GM19467 (cell line): ENCODE data around the gene ZFX.

Experiments
- ATAC-seq: cut with Tn5 transposase; IDR thresholded peaks from one replicate; pipeline ENCODE4 v1.9.1; 2021; ENCODE audit warnings: mild to moderate bottlenecking, moderate library complexity; ENCODE audit not compliant: unreplicated experiment

Gene ZFX

DNA sequence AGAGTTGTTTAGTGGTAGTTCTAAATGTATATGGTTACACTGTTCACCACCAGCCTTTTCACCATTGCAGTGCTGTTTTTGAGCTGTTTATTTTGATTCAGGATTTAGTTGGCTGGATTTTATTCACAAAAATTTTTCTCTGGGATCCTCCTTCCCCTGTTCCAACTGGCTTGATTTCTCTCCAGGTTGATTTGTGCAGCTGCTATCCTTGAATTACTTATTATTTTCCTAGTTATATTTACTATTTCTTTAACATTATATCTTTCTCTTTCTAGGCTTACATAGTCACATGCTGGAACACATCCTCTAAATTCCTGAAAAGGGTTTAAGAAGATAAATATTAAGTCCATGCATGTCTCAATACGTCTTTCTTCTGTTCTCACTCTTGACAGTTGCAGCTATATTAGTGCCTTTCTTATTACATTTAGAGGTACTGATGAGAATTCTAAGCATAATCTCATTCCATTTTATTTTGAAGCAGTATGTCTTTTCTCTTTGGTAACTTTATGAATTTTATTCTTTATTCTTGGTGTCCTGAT is 82.2 kb downstream of the ZFX start:
- no peak for ATAC-seq

DNA sequence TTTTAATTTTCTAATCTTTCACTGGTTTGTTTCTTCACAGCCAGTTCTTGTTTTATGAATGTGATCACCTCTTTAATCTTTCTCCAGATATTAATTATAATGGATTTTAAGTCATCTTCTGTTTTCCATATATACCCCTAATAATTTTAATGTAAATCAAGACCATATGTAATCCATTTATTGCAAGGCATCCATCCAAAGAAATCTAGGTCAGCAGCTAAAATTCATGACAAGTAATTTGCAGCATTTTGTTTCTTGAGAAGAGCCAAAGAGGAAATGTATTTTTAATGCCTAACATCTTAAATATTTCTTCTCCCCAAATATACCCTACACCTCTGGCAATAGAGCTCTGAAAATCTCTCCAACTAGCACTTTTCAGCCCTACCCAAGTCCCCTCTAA is 83.3 kb downstream of the ZFX start:
- no peak for ATAC-seq

DNA sequence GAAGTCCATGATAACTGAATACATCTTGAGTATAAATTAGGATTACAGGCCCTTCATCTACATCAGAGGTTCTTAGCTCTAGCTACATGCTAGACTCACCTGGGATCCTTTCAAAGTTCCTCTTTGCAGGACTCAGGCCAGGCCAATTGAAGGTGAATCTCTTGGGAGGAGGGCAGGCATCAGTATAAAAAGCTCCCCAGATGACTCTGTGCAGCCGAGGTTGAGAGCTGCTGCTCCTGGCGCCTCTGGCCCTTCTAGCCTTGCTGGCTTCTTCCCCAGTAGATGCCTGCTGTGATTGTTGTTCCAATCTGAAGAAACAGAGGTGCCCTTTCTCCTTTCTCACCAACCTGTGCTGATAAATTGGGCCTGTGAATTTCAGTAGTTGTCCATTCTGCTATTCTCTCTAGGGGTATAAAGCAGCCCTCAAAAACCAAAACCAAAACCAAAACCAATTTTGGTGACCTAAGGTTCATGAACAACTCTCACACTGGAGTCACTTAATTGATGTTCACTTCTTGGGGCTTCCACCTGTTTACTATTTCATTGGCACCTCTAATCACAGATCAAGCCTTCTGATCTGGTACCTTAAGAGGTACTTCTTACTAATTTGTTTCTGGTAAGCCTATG is 85.7 kb downstream of the ZFX start:
- ATAC-seq: peak; percentile 55

DNA sequence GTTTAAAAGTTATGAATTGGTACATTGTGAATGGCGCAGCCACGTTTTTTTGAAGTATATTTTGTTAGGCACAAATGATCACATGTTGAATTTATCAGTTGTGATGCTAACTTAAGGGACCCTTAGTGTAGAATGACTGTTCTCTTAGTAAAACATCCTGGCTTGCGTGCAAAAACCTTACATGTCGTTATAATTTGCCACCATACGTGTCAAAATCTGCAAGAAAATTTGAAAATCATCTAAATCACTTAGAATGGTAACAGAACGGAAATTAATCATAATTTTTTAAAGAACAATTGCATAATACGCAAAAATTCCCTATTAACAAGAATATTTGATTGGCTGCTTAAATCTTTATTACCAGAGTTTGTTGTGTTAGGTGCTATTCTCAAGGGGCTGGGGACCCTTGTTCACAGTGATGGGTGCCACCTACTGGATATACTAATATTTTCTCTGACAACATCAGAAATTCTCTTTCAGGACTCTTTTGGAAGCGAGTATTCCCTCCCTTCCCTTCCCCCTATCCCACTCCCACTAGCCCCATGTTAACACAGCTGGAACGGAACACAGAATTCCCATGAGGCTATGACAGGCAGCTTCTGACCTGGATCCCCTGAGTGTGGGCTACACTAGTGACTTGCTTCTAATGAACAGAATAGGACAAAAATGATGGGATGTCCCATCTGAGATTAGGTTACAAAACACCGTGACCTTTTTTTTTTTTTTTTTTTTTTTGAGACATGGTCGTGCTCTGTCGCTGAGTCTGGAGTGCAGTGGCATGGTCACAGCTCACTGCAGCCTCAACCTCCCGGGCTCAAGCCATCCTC is 92.5 kb downstream of the ZFX start:
- ATAC-seq: no peak

DNA sequence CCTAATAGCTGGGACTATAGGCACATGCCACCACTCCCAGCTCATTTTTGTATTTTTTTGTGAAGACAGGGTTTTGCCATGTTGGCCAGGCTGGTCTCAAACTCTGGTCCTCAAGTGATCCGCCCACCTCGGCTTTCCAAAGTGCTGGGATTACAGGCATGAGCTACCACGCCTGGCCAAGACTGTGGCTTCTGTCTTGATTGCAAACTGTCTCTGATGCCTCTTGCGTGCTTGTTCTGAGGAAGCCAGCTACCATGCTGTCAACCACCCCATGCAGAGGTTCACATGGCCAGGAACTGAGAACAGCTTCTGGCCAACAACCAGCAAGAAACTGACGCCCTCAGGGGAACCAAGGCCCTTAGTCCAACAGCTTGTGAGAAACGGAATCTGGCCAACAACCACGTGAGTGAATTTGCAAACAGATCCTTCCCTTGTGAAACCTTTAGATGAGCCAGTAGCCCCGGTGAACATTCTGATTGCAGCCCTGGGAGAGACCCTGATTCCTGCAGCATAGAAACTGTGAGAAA is 93.2 kb downstream of the ZFX start:
- peak; percentile 92 for ATAC-seq

DNA sequence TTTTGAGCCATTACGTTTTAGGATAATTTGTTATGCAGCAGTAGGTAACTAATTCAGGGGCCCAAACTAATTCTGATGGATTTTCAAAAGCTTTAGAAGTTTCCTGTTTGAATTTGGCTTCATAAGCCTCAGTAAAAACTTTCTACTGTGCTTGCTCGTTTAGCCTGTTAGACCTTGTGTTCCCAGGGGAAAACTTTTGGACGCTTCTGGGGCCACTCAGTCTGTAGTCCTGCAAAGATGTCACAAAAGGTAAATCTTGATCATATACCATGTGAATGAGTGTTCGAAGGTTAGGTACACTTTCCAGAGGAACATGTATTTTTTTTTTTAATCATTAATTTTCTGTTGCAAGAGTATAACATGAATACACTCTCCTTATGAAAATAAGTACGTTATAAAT is 93.7 kb downstream of the ZFX start:
- peak; percentile 41 for ATAC-seq

DNA sequence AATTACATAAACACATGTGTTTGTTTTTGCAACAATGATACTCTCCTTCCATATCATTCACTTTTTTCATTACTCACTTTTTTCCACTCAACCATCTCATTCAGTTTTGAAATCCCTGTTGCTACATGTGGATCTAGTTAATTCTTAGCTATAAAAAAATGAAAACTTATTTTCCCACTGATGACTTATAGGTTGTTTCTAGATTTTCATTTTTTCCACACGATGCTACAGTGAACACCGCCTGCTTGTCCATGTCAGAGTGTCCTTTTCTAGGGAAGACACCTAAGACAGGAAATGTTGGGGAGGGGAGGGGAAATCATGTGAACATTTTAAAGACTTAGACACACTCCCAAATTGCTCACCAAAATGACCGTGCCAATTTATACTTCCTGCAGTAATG is 94.2 kb downstream of the ZFX start:
- no peak for ATAC-seq

DNA sequence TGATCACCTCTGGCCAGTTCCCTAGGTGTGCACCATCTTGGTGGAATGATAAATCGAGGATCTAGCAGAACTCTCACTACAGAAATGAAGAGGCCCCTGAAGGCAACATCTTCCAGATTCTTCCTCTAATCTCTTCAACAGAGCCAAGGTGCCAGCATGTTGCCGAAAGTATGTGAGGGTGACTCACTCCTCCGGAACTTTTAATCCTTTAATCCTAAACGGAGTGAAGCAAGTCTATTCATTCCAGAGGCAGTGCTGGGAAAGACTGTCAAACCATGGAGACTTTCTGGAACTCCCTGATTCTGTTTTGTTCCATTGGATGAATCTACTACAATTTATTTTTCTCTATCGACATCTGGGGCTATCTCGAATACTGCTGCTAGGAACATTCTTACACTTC is 95.7 kb downstream of the ZFX start:
- ATAC-seq: no peak

DNA sequence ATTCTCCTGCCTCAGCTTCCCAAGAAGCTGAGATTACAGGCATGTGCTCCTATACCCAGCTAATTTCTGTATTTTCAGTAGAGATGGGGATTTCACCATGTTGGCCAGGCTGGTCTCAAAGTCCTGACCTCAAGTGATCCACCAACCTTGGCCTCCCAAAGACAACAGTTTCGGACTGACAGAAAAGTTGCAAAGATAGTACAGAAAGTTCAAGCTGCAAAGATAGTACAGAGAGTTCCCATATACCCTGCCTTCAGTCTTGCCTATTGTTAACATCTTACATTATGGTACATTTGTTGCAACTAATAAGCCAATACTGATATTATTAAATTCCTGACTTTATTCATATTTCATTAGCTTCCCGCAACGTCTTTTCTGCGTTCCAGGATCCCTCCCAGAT is 98.5 kb downstream of the ZFX start:
- ATAC-seq: no peak

DNA sequence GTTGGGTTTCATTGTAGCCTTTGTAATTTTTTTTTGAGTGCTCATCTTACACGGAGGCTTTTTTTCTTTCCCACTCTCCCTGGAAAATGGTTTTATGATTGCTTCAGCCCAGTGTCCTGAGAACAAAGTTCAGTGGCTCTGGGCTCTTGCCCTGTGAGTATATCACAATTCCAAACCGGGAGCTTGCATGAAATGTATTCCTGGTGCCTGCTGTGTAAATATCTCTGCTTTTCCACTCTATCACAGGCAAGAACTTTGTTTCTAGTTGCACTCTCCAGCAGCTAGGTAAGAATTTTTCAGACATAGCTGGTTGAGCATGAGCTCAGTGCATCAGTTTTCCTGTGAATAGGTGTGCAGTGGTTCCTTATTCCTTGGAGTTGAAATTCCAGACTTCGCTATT is 103.5 kb downstream of the ZFX start:
- ATAC-seq: no peak

DNA sequence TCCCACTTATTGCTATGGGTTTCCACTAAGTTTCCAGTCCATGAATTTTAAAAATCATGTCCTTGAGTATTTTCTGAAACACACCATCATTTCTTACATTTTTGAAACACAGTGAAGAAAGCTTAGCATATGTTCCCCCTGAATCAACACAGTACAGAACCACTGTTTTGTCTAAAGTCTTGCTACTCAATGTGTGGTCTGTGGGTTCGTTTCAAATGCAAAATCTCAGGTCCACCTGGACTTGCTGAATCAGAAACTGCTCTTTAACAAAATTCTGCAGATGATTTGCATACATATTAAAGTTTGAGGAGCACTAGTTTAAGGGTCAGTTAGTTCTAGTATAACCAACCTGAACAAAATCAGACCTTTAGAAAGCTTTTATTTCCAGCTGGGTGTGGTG is 103.9 kb downstream of the ZFX start:
- no peak for ATAC-seq

DNA sequence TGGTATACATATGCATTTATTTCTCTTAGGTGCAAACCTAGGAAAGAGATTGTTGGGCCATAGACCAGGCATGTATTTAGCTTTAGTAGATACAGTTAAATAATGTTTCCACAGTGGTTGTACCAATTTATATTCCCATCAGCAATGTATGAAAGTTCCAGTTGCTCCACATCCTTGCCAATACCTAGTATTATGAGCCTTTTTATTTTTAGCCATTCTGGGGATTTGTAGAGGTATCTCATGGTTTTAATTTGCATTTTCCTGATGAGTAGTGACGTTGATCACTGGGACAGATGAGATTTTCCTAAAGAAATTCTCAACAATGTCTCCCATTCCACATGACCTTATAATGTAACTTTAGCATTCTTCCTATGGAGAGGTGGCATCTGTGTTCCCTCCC is 107.5 kb downstream of the ZFX start:
- ATAC-seq: no peak

DNA sequence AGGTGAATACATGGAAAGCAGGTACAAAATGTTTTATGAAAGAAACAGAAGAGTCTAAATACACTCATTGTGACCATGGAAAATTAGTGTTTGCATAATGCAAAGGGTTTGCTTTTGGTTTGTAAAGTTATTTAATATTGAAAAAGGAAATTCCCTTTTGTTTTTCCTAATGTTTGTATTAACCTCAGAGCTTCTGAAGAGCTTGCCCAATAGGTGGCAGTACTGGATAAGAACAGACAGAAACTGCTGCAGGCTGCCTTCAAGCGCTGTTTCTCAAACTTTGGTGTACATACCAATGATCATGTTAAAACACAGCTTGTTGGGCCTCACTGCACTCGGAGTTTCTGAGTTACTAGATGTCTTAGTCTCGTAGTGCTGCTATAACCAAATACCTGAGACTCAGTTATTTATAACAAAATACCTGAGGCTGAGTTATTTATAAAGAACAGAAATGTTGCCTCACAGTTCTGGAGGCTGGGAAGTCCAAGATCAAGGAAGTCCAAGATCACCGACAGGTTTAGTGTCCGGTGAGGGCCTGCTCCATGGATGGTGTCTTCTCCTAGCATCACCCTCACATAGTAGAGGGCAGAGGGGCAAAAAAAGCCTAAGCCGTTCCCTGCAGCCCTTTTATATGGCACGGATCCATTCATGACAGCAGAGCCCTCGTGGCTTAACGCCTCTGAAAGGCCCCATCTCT is 110.2 kb downstream of the ZFX start:
- ATAC-seq: no peak

DNA sequence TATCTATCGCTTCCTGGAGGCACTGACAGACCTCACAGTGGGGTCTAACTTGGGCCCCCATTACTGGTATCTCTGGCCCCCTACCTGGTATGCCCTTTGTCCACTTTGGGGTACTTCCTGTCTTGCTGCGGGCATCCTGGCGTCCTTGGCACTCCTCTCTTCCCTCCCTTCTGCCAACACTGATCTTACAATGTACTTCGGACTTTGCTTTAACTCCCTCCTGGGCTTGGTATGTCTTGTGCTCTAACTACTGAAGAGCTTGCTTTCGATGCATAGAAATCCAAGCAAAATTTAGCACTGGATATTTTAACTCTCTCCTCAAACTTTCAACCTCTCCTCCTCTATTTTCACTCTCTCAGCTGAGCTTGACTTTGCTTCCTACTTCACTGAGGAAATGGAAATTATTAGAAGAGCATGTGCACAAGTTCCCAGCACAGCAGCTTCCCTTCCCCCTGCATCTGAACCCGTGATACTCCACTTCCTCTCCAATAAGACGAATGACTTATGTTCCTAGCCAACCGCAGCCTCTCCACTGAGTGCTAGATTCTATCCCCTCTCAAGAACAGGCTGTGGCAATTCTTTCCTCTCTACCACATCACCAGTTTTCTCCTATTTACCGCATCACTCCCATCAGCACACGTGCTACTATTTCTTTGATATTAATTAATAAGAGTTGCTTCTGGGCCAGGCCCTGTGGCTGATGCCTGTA is 111.5 kb downstream of the ZFX start:
- no peak for ATAC-seq

DNA sequence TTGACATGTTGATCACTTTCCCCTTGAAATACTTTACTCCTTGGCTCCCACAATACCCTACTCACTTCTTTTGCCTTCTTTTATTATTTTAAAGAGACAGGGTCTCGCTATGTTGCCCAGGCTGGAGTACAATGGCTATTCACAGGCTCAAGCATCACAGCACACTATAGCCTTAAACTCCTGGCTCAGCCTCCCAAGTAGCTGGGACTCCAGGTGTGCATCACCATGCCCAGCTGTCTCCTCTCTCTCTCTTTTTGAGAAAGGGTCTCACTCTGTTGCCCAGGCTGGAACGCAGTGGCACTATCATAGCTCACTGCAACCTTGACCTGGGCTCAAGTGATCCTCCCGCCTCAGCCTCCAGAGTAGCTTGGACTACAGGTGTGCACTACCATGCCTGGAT is 112.8 kb downstream of the ZFX start:
- no peak for ATAC-seq

DNA sequence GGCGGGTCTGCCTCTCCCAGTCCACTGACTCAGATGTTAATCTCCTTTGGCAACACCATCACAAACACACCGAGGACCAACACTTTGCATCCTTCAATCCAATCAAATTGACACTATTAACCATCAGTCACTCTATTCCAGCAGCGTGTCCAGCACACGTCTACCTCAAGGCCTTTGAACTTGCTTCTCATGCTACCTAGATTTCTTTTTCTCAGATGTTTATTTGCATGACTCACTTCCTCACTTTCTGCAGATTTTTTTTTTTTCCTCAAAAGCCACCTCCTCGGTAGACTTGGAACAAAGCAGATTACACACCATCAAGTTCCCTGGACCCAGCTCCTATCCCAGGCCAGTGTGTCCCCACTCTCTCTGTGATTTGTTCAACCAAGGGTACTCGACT is 114.9 kb downstream of the ZFX start:
- no peak for ATAC-seq
